Prostate gland (tissue), 2 donors: ENCODE results near the gene ACP1. TPM values are rescaled to one million over a fixed set of nuclear protein-coding genes. Genes with fewer than 3 reads are reported as not detected.

Experiments used
- DNase-seq: peaks from one replicate; pipeline ENCODE4 v3.0.0-alpha.2; 2019; ENCODE audit warnings: low spot score
- H3K27ac ChIP-seq, 2 donors: fragments of 200-600 bp; sonication (generic); 2 replicates each; pipeline ENCODE4 v1.5.1; 2017 to 2019
- H3K27me3 ChIP-seq: fragments of 200-600 bp; sonication (generic); replicated peaks from 2 replicates; pipeline ENCODE4 v1.5.1; 2019; ENCODE audit not compliant: insufficient read depth
- H3K36me3 ChIP-seq, 2 donors: fragments of 200-600 bp; sonication (generic); 1 replicate in 1 of 2; 2 replicates in 1 of 2; pipeline versions ENCODE4 v1.5.1 to v1.8.1; 2017 to 2019
- H3K4me1 ChIP-seq: fragments of 200-600 bp; sonication (generic); replicated peaks from 2 replicates; pipeline ENCODE4 v1.5.1; 2019
- H3K4me3 ChIP-seq, 2 donors: fragments of 200-600 bp; sonication (generic); 2 replicates each; pipeline ENCODE4 v1.5.1; 2017 to 2019
- H3K9me3 ChIP-seq: fragments of 200-600 bp; sonication (generic); 2 replicates; pipeline ENCODE4 v1.5.1; 2017
- CTCF ChIP-seq, 4 experiments: fragments of 200-600 bp in 2 of 4; fragments of 450-650 bp in 2 of 4; sonication (generic) in 2 of 4; IDR thresholded peaks; 1 replicate in 3 of 4; 2 replicates in 1 of 4; pipeline ENCODE4 v1.5.1; 2016 to 2019; ENCODE audit warnings: antibody characterized with exemption in 4 of 4, mild to moderate bottlenecking in 2 of 4, moderate library complexity in 2 of 4
- POLR2A ChIP-seq: fragments of 450-650 bp; IDR thresholded peaks from one replicate; pipeline ENCODE4 v1.6.1; 2016; ENCODE audit warnings: antibody characterized with exemption, mild to moderate bottlenecking
- POLR2AphosphoS5 ChIP-seq: sonication (generic); formaldehyde crosslinking; IDR thresholded peaks from one replicate; pipeline ENCODE4 v1.6.1; 2017; ENCODE audit warnings: antibody characterized with exemption
- WGBS: methylation state at CpG from one replicate; pipeline ENCODE4 v1.1.5; 2018; 5-methylcytosine and 5-hydroxymethylcytosine counted together
- intact Hi-C: fragments of 100-400 bp; cut with DNase I; formaldehyde crosslinking; loops from one replicate; pipeline ENCODE4 v1.14.2; 2022
- total RNA-seq, 2 donors: library from RNA; depleted of rRNA; stranded (reverse); fragments of >200 nt; gene quantifications; one replicate each; pipeline ENCODE4 v1.1.0, GENCODE V29; 2016

The ACP1 gene
- total RNA-seq, 2 donors from 2014 or later: 96.9 to 116 TPM

GRCh38 chr2:279956-280649, 15.4 kb downstream of the ACP1 start:
- WGBS: 91% methylated on average over 4 of the region's 4 CpGs
- no peaks in the 10 kb centered on the region for H3K27me3 ChIP-seq
- H3K27ac ChIP-seq: no peak overlapping the region
- H3K9me3 ChIP-seq: no peaks in the 10 kb centered on the region
- no peak for TF ChIP-seq POLR2A
- no peak for TF ChIP-seq POLR2AphosphoS5
- TF ChIP-seq CTCF (IDR thresholded peaks at IDR 0.05): no peak
- H3K36me3 ChIP-seq: peaks cover 0 to 4% of the 10 kb centered on the region in 2 donors
- no peak for DNase-seq
- no peak overlapping the region for H3K4me3 ChIP-seq
- H3K4me1 ChIP-seq: peaks cover 3% of the 10 kb centered on the region
- intact Hi-C loops: no loop called here

GRCh38 chr2:280650-281110, 15.9 kb downstream of the ACP1 start:
- TF ChIP-seq POLR2AphosphoS5 (no peak), CTCF (IDR thresholded peaks at IDR 0.05) (no peak), POLR2A (no peak)
- Histone ChIP-seq H3K27me3 (no peaks in the 10 kb centered on the region), H3K4me3 (no peak overlapping the region), H3K9me3 (no peaks in the 10 kb centered on the region), H3K4me1 (peaks cover 9% of the 10 kb centered on the region), H3K36me3 (peaks cover 0 to 4% of the 10 kb centered on the region in 2 donors), H3K27ac (no peak overlapping the region)
- intact Hi-C loops: no loop called here
- no peak for DNase-seq
- 86% methylated on average over 7 of the region's 7 CpGs for WGBS

- Histone ChIP-seq H3K36me3 (peaks cover 0 to 4% of the 10 kb centered on the region in 2 donors), H3K4me3 (no peak overlapping the region), H3K4me1 (peaks cover 10% of the 10 kb centered on the region), H3K27ac (no peak overlapping the region), H3K9me3 (no peaks in the 10 kb centered on the region), H3K27me3 (no peaks in the 10 kb centered on the region)
- 92% methylated on average over 9 of the region's 9 CpGs for WGBS
- intact Hi-C loops: no loop called here
- TF ChIP-seq POLR2AphosphoS5 (no peak), POLR2A (no peak), CTCF (IDR thresholded peaks at IDR 0.05) (no peak)
- no peak for DNase-seq
Measured at GRCh38 chr2:281381-281780, 16.6 kb downstream of the ACP1 start.

- Histone ChIP-seq H3K9me3 (no peaks in the 10 kb centered on the region), H3K4me1 (peaks cover 10% of the 10 kb centered on the region), H3K4me3 (no peak overlapping the region), H3K27me3 (no peaks in the 10 kb centered on the region), H3K36me3 (peaks cover 0 to 4% of the 10 kb centered on the region in 2 donors), H3K27ac (no peak overlapping the region)
- intact Hi-C loops: no loop called here
- TF ChIP-seq CTCF (IDR thresholded peaks at IDR 0.05) (no peak), POLR2A (no peak), POLR2AphosphoS5 (no peak)
- 94% methylated on average over 12 of the region's 12 CpGs for WGBS
- DNase-seq: no peak
Measured at GRCh38 chr2:282371-283263, 17.9 kb downstream of the ACP1 start.
